Omental fat pad (tissue), 4 donors: ENCODE data around the gene UBR1. TPM values are rescaled to one million over a fixed set of nuclear protein-coding genes. Genes with fewer than 3 reads are reported as not detected.

Experiments used
- ATAC-seq: fragments of 150-250 bp; one replicate; pipeline ENCODE4 v1.9.1; 2016; ENCODE audit warnings: mild to moderate bottlenecking, moderate library complexity; ENCODE audit not compliant: low FRiP score
- DNase-seq: peaks from one replicate; pipeline ENCODE4 v3.0.0-alpha.2; 2019; ENCODE audit warnings: low spot score
- total RNA-seq, 4 donors: library from RNA; depleted of rRNA; stranded (reverse); fragments of >200 nt; gene quantifications; one replicate each; pipeline ENCODE4 v1.1.0, GENCODE V29; 2016
- TF ChIP-seq, protein P1 (sequence below), 3 donors: fragments of 450-650 bp; IDR thresholded peaks; one replicate each; pipeline ENCODE4 v1.5.1; 2016 to 2017; ENCODE audit warnings: antibody characterized with exemption in 3 of 3, mild to moderate bottlenecking in 3 of 3, moderate library complexity in 2 of 3

The UBR1 gene
- total RNA-seq, 4 donors from 2014 or later, result 37.3 to 45.7 (median 43.5) TPM

DNA sequence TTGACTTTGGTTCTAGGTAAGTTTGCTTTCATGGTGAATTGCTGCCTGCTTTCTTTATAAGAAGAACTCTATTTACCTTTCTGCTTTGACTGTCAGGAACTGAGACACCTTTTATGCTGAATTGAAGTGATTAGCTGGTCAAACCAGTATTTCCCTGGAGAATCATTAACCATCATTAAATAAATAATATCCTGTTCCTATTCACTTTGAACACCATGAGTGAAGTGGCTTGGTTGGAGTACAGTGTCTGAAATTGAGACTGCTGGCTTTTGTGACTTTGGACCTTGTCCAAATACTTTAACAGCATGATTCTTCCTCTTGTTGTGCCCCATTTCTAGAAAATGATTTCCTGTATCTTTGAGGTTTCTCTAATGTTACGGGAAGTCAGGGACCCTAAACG is 21.9 kb upstream of the UBR1 start:
- TF ChIP-seq, protein P1, sequence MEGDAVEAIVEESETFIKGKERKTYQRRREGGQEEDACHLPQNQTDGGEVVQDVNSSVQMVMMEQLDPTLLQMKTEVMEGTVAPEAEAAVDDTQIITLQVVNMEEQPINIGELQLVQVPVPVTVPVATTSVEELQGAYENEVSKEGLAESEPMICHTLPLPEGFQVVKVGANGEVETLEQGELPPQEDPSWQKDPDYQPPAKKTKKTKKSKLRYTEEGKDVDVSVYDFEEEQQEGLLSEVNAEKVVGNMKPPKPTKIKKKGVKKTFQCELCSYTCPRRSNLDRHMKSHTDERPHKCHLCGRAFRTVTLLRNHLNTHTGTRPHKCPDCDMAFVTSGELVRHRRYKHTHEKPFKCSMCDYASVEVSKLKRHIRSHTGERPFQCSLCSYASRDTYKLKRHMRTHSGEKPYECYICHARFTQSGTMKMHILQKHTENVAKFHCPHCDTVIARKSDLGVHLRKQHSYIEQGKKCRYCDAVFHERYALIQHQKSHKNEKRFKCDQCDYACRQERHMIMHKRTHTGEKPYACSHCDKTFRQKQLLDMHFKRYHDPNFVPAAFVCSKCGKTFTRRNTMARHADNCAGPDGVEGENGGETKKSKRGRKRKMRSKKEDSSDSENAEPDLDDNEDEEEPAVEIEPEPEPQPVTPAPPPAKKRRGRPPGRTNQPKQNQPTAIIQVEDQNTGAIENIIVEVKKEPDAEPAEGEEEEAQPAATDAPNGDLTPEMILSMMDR (IDR thresholded peaks at IDR 0.05), result no peak
- no peak for ATAC-seq
- no peak for DNase-seq

DNA sequence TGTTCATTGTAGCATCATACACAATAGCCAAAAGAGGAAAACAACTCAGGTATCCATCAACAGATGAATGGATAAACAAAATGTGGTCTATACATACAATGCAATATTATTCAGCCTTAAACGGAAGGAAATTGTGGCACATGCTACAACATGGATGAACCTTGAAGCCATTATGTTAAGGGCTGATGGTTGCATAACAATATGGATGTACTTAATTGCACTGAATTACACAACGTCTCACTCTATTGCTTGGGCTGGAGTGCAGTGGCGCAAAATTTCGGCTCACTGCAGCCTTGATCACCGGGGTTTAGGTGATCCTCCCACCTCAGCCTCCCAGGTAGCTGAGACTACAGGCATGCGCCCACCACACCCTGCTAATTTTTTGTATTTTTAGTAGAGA is 20.5 kb upstream of the UBR1 start:
- ATAC-seq, result no peak
- TF ChIP-seq, protein P1 (IDR thresholded peaks at IDR 0.05), result no peak
- no peak for DNase-seq

DNA sequence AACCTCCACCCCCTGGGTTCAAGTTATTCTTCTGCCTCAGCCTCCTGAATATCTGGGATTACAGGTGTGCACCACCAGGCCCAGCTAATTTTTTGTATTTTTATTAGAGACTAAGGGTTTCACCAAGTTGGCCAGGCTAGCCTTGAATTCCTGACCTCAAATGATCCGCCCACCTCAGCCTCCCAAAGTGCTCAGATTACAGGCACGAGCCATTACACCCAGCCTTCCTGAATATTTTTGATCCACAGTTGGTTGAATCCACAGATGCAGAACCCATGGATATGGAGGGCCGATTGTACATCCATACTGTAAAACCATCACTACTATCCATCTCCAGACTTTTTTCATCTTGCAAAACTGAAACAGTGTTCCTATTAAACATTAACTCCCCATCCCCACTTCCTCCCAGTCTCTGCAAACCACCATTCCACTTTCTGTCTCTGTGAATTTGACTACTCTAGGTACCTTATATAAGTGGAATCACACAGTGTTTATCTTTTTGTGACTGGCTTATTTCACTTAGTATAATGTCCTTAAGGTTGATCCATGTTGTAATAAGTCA is 19.3 kb upstream of the UBR1 start:
- ATAC-seq, result no peak
- TF ChIP-seq, protein P1 (IDR thresholded peaks at IDR 0.05), result no peak
- no peak for DNase-seq

DNA sequence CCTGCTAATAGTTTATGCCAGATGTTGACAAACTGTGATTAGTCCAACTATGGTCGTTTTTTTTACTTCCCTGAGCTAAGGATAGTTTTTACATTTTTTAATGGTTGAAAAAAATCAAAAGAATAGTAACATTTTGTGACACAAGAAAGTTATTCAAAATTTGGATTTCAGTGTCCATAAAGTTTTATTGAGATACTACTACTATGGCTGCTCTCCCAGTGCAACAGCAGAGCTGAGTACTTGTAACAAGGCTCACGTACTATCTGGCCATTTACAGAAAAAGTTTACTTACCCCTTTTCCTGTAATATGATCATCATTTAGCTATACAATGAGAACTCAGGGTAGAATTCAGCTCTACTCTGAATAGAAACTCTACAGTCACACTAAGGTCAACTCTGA is 16.0 kb upstream of the UBR1 start:
- TF ChIP-seq, protein P1 (IDR thresholded peaks at IDR 0.05), result no peak
- DNase-seq (no peak), ATAC-seq (no peak)

DNA sequence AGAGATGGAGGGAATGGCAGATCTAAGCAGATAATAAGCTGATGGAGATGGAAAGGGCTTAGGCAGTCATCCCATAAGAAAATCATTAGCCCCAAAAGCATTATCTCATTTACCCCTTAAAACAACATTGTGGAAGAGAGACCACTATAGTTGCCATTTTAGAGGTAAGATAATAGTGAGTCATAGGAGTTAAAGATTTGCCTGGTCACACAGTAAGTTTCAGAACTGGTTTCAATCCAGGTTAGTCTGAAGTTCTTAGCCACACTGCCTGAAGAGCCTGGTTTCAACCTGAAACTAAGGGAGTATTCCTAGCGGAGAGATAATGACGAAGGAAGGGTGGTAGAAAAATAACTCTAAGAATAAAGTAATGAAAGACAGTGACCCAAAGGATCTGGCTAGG is 13.0 kb upstream of the UBR1 start:
- TF ChIP-seq, protein P1 (IDR thresholded peaks at IDR 0.05), result no peak
- ATAC-seq, result no peak
- no peak for DNase-seq

DNA sequence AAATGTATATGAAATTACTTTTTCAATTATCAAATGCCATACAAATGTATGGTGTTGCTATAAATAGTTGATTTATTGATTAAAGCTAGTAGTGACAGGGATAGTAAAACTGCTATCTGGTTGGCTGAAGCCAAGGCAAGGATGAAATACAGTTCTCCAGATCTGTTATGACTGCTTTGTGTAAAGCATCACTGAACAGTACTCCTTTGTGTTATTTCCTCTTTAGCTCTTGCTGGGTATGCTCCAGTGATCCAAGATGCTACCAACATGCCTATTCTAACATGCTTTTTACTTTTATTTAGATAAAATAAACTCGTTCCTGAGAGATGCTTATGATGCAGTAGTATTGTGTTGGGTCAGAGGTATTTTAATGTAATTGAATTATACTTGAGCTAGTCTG is 12.4 kb upstream of the UBR1 start:
- ATAC-seq (no peak), DNase-seq (no peak)
- TF ChIP-seq, protein P1 (IDR thresholded peaks at IDR 0.05), result no peak

DNA sequence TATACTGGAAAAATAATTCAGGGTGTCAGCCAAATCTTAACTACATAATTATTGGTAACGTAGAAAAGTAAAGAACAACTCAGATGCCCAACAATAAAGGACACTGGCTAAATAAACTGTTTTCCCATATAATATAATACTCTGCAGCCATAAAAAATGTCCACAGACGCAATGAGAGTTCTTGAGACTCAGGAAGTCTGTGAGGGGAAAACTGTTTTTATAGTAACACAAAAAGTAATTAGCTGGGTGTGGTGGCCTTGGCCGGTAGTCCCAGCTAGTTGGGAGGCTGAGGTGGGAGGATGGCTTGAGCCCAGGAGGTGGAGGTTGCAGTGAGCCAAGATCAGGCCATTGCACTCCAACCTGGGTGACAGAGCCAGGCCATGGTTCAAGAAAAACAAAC is 5.5 kb upstream of the UBR1 start:
- ATAC-seq (no peak), DNase-seq (no peak)
- TF ChIP-seq, protein P1 (IDR thresholded peaks at IDR 0.05), result no peak
